Peyer's patch (tissue), 4 donors: ENCODE measurements around the gene MED10.

Source experiments
- CTCF ChIP-seq, 6 experiments: fragments of 450-650 bp in 4 of 6; fragments of 200-600 bp in 2 of 6; sonication (generic) in 1 of 6; IDR thresholded peaks; one replicate each; pipeline ENCODE4 v1.5.1; 2017 to 2019; ENCODE audit warnings: antibody characterized with exemption in 6 of 6, mild to moderate bottlenecking in 3 of 6, moderate library complexity in 1 of 6
- POLR2A ChIP-seq, 2 donors: fragments of 450-650 bp; IDR thresholded peaks; one replicate each; pipeline ENCODE4 v1.5.1; 2017; ENCODE audit warnings: antibody characterized with exemption in 2 of 2, mild to moderate bottlenecking in 2 of 2, moderate library complexity in 2 of 2

- TF ChIP-seq CTCF (IDR thresholded peaks at IDR 0.05) (no peak), POLR2A (IDR thresholded peaks at IDR 0.05) (no peak)
Measured at GRCh38 chr5:6340100-6340499, 38.2 kb downstream of the MED10 start.
